ACC112 (cell line): Measurements from ENCODE around the gene STK35.
A peak's percentile ranks its signal among the peaks of the same experiment; 100 is the strongest.

Source experiments
- H2AFZ ChIP-seq: fragments of 200-600 bp; sonication (generic); one replicate; pipeline ENCODE4 v1.6.0; 2017; ENCODE audit warnings: antibody characterized with exemption, low read length; ENCODE audit not compliant: unreplicated experiment
- H3K27ac ChIP-seq: fragments of 200-600 bp; sonication (generic); 2 replicates; pipeline ENCODE4 v1.5.1; 2014; ENCODE audit warnings: low read depth, mild to moderate bottlenecking, antibody characterized with exemption, low read length, moderate library complexity
- H3K27me3 ChIP-seq: fragments of 200-600 bp; sonication (generic); 2 replicates; pipeline ENCODE4 v1.6.1; 2014; ENCODE audit warnings: mild to moderate bottlenecking, antibody characterized with exemption, low read length, moderate library complexity, mixed read lengths; ENCODE audit not compliant: insufficient read depth
- H3K36me3 ChIP-seq: fragments of 200-600 bp; sonication (generic); 2 replicates; pipeline ENCODE4 v1.6.1; 2016; ENCODE audit warnings: mild to moderate bottlenecking, antibody characterized with exemption, low read length, moderate library complexity, mixed read lengths; ENCODE audit not compliant: insufficient read depth
- H3K4me1 ChIP-seq: fragments of 200-600 bp; sonication (generic); one replicate; pipeline ENCODE4 v1.6.1; 2016; ENCODE audit warnings: low read length, mixed read lengths; ENCODE audit not compliant: insufficient read depth, unreplicated experiment, control insufficient read depth
- H3K4me3 ChIP-seq: fragments of 200-600 bp; sonication (generic); 2 replicates; pipeline ENCODE4 v1.5.1; 2014; ENCODE audit warnings: mild to moderate bottlenecking, low read depth, low read length
- H3K79me2 ChIP-seq: fragments of 200-600 bp; sonication (generic); one replicate; pipeline ENCODE4 v1.6.0; 2016; ENCODE audit warnings: low read length; ENCODE audit not compliant: control insufficient read depth, unreplicated experiment, insufficient read depth

Gene STK35

DNA sequence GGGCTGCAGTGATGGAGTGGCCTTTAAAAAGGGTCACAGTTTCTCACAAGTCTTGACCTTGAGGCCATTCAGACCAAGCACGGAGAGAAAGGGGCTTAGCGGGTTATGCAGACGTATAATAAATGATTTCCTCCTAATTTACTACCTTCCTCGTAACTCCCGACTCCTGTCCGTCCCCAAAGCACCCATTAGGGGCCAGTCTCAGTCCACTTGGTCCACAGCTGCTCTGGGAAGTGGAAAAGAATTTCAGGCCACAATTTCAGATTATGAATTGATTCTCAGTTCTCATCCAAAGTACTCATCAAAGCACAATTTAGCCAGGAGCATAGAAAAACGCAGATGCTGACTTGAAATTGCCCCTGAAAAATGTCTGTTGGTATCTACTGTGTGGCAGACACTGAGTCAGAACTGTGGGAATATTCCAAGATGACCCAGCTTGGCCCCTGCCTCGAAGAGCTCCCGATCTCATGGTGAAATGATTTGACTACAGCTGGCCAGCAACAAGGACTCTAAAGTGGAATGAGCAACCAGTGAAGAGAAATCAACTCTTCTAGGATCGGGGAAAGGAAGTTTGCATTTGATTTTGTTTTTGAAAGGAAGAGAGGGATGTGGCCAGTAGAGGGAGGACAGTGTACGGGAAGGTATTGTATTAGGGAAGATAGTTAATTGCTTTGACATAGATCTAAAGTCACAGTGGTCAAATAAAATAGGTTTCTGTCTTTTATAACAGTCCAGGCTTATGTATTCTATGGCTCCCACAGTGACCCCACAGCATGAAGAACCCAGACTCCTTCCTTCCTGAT is 15.2 kb upstream of the STK35 start:
- Histone ChIP-seq H3K79me2 (no peaks in the 10 kb centered on the region), H3K4me3 (no peak overlapping the region), H3K4me1 (no peaks in the 10 kb centered on the region), H3K27me3 (peaks cover 76% of the 10 kb centered on the region), H3K27ac (no peak overlapping the region), H2AFZ (no peak overlapping the region), H3K36me3 (no peaks in the 10 kb centered on the region)

DNA sequence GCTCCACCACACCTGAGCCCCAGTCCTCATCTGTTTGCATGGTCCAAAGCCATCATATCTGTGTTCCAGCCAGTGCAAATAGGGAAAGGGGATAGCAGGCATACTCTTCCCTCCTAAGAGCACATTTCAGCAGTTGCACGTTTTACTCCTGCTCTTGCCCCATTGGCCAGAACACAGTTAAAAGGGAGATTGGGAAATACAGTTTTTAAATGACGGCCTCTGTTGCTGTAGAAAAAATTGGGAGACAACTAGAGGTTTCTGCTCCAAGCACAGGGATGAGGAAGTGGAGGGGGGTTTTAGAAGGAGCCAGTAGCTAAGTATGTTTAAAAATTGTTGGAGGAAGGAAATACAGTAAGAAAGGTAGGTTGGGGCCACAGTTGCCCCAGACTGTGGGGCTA is 14.6 kb upstream of the STK35 start:
- H3K79me2 ChIP-seq, result no peaks in the 10 kb centered on the region
- no peak overlapping the region for H3K4me3 ChIP-seq
- peaks cover 76% of the 10 kb centered on the region for H3K27me3 ChIP-seq
- H3K36me3 ChIP-seq, result no peaks in the 10 kb centered on the region
- H3K4me1 ChIP-seq, result no peaks in the 10 kb centered on the region
- H2AFZ ChIP-seq, result no peak overlapping the region
- no peak overlapping the region for H3K27ac ChIP-seq

DNA sequence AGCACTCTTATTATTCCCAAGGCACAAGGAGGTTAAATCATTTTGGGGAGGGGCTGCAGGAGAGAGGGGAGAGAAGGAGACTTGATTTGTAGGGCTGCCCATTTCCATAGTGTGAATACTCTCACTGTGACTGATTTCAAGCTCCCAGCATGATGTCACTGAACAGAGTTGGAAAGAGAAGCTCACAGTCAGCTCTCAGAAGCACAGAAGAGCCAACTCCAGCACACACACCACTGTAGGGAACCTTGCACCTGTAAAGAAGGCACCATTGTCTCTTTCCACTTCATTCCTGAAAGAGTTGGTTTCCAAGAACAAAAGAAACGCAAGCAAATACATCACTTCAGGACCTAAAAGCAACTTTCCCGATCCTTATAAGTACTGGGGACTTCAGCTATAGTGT is 12.7 kb upstream of the STK35 start:
- Histone ChIP-seq H3K36me3 (no peaks in the 10 kb centered on the region), H3K79me2 (no peaks in the 10 kb centered on the region), H2AFZ (no peak overlapping the region), H3K27ac (no peak overlapping the region), H3K4me3 (no peak overlapping the region), H3K27me3 (peaks cover 85% of the 10 kb centered on the region), H3K4me1 (no peaks in the 10 kb centered on the region)

DNA sequence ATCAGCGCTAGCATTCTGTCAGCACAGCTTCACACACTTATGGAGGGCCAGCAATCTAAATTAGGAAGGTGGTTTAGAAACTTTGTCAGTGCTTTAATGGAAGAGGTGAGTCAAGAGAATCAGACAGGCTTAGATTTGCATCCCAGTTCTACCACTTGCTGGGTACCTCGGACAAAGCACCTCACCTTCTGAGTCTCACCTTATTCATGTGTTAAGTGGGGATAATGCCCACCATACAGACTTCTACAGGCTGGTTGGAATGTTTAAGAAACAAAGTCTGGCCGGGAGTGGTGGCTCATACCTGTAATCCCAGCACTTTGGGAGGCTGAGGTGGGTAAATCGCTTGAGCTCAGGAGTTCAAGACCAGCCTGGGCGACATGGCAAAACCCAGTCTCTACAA is 12.2 kb upstream of the STK35 start:
- no peak overlapping the region for H2AFZ ChIP-seq
- H3K27me3 ChIP-seq, result peaks cover 86% of the 10 kb centered on the region
- H3K4me3 ChIP-seq, result no peak overlapping the region
- no peaks in the 10 kb centered on the region for H3K36me3 ChIP-seq
- no peak overlapping the region for H3K27ac ChIP-seq
- H3K79me2 ChIP-seq, result no peaks in the 10 kb centered on the region
- no peaks in the 10 kb centered on the region for H3K4me1 ChIP-seq

DNA sequence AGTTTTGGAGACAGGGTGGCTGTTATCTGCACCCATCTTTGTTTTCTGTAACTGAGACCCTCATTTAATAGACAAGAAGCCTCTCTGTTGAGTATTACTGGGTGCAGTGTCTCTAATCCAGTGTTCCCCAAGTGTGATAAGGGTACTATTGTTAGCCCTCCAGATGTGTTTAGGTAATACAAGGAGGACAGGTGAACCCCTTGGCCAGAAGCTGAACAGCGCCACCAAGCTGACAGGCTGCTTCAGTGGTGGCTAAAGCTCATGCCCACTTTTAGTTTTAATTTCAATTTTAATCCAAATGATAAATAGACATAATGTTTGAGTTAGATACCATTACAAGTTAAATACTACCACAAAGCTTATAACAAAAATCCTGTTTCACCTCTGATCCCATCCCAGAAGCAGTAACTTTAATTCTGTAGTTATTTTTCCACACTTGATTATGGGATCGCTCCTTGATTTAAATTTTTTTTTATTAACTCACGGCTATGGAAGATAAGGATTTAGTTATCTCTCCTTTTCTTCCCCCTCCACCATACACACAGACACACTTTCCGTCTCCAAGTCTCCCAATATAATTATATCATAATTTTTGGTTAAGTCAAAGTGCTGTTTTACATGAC is 8.4 kb upstream of the STK35 start:
- H3K79me2 ChIP-seq, result no peaks in the 10 kb centered on the region

DNA sequence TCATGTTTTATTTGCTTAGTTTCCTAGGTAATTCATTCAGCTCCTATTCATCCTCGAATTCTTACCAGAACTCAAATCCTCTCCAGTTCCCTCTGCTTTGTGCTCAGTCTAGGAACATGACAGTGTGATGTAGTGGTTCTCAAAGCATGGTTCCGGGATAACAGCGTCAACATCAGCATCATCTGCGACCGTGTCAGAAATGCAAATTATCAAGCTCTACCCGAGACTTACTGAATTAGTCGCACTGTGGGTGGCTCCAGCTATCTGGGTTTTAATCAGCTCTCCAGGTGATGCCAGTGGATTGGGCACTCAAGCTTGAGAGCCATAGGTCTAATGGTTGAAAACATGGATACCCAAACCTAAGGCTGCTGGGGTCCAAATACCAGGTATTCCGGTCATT is 7.7 kb upstream of the STK35 start:
- no peak overlapping the region for H2AFZ ChIP-seq
- no peaks in the 10 kb centered on the region for H3K79me2 ChIP-seq
- H3K4me3 ChIP-seq, result no peak overlapping the region
- no peaks in the 10 kb centered on the region for H3K36me3 ChIP-seq
- H3K27me3 ChIP-seq, result peaks cover 61% of the 10 kb centered on the region
- H3K4me1 ChIP-seq, result no peaks in the 10 kb centered on the region
- H3K27ac ChIP-seq, result no peak overlapping the region

More for the DNA sequence above, 8.4 kb upstream of the STK35 start:
- Histone ChIP-seq H3K4me3 (no peak overlapping the region), H3K36me3 (no peaks in the 10 kb centered on the region), H3K4me1 (no peaks in the 10 kb centered on the region), H2AFZ (no peak overlapping the region), H3K27me3 (peaks cover 67% of the 10 kb centered on the region), H3K27ac (no peak overlapping the region)

DNA sequence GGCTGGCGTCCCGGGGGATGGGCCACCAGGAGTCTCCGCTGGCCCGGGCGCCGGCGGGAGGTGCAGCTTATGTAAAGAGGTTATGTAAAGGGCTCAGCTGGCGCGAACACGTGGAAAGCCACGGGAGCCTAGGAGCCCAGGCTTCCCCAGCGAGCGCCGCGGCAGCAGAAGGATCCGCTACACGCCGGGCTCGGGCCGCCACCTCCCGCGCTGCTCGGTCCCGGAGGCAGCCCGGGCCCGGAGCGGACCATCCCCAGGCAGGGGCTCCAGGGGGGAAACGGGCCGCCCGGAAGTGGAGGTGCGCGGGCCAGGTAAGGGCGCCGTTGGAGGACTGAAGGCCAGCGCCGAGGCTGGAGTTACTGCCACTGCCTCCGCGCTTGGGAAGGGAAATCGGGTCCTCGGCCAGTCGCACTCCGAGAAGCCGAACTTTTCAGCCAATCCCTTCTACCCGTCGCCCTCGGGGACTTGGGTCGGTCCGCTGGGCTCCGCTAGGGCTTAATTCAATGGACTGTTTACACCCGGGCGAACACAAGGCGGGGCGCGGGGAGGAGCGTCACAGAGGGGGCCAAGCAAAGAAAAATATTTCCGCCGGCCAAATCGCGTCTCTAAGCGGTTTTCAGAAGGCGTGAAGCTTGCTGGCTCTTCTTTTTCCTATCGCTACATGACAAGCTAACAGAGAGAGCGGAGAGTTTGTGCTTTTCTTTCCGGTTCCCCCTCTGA is 398 bp downstream of the STK35 start:
- H2AFZ ChIP-seq, result peak overlapping the region; percentile 37
- peaks cover 14% of the 10 kb centered on the region for H3K4me1 ChIP-seq
- no peaks in the 10 kb centered on the region; the same call in 1 of the 2 replicates for H3K27me3 ChIP-seq
- peak overlapping the region; percentile 95 for H3K4me3 ChIP-seq
- peaks cover 5% of the 10 kb centered on the region; the same call in 1 of the 2 replicates for H3K36me3 ChIP-seq
- H3K79me2 ChIP-seq, result peaks cover 42% of the 10 kb centered on the region
- peak overlapping the region; percentile 96 for H3K27ac ChIP-seq

DNA sequence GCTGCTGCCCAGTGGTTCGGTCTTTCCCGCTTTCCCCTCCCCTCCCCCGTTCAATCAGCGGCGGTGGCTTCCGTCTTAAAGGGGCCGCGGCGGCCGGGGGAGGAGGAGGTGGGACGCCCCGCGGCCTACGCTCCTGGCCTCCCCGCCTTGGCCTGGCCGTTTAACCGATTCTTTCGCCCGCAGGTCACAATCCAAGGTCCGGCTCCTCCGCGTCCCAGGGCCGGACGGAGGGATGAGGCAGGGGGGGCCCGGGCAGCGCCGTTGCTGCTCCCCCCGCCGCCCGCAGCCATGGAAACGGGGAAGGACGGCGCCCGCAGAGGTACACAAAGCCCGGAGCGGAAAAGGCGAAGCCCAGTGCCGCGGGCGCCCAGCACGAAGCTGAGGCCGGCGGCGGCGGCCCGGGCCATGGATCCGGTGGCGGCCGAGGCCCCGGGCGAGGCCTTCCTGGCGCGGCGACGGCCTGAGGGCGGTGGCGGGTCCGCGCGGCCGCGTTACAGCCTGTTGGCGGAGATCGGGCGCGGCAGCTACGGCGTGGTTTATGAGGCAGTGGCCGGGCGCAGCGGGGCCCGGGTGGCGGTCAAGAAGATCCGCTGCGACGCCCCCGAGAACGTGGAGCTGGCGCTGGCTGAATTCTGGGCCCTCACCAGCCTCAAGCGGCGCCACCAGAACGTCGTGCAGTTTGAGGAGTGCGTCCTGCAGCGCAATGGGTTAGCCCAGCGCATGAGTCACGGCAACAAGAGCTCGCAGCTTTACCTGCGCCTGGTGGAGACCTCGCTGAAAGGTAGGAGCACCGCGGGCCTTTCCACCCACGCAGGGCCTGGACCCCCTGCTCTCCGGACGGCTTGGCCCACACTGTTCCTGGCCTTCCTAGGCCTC is 1.2 kb downstream of the STK35 start:
- Histone ChIP-seq H3K4me1 (peaks cover 14% of the 10 kb centered on the region), H3K36me3 (peaks cover 5% of the 10 kb centered on the region; the same call in 1 of the 2 replicates), H3K4me3 (peak overlapping the region; percentile 95), H3K79me2 (peaks cover 50% of the 10 kb centered on the region), H2AFZ (peak overlapping the region; percentile 89), H3K27me3 (no peaks in the 10 kb centered on the region; the same call in 1 of the 2 replicates), H3K27ac (peak overlapping the region; percentile 96)

DNA sequence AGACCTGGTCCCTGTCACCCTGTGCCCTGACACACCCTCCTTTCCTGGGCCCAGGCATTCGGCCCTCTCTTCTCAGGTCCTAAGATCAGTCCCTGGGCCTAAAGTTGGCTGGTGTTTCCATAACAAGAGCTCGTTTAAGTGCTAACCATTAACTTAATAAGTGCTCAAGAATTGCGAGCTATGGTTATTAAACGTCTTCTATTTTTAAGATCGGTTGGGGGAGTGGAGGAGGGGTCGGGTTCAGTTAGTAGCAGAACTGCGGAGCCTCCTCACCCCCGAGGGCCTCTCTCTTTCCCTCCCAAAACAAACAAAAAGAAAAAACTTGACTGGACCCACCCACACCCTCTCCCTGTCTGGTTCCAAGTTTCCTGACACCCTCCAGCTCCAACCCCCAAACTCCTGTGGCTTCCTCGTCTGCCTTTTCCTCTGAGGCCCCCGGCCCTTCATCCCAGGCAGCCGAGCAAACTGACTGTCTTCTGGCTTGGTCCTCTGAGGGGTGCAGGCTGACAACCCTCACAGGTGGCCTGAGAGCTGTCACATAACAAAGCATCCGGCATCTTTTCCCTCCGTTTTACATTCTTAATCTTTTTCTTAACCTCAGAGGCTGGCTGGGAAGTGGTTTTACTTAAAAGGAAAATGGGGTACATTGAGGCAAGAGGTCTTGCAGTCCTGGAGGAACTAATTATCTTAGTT is 2.0 kb downstream of the STK35 start:
- no peaks in the 10 kb centered on the region; the same call in 1 of the 2 replicates for H3K27me3 ChIP-seq
- peak overlapping the region; percentile 95 for H3K4me3 ChIP-seq
- peaks cover 55% of the 10 kb centered on the region for H3K79me2 ChIP-seq
- H3K36me3 ChIP-seq, result peaks cover 5% of the 10 kb centered on the region; the same call in 1 of the 2 replicates
- H3K27ac ChIP-seq, result peak overlapping the region; percentile 96
- peak overlapping the region; percentile 89 for H2AFZ ChIP-seq
- peaks cover 16% of the 10 kb centered on the region for H3K4me1 ChIP-seq
